Suprapubic skin (tissue), 4 donors: ENCODE measurements around the gene MEIS1.

Source experiments
- EP300 ChIP-seq: sonication (generic); formaldehyde crosslinking; IDR thresholded peaks from one replicate; pipeline ENCODE4 v1.6.1; 2017; ENCODE audit warnings: antibody characterized with exemption
- POLR2A ChIP-seq, 2 donors: fragments of 450-650 bp; IDR thresholded peaks; one replicate each; pipeline ENCODE4 v1.6.1; 2017; ENCODE audit warnings: antibody characterized with exemption in 2 of 2, mild to moderate bottlenecking in 2 of 2, moderate library complexity in 2 of 2
- POLR2AphosphoS5 ChIP-seq, 3 donors: sonication (generic); formaldehyde crosslinking; IDR thresholded peaks; one replicate each; pipeline ENCODE4 v1.6.1; 2017; ENCODE audit warnings: antibody characterized with exemption in 3 of 3
- TF ChIP-seq, protein P1 (sequence below), 2 donors: fragments of 200-600 bp in 1 of 2; fragments of 450-650 bp in 1 of 2; sonication (generic) in 1 of 2; IDR thresholded peaks; one replicate each; pipeline ENCODE4 v1.5.1; 2016 to 2019; ENCODE audit warnings: antibody characterized with exemption in 2 of 2, mild to moderate bottlenecking in 1 of 2, moderate library complexity in 1 of 2

GRCh38 chr2:66536997-66537396 lies 102.1 kb downstream of the MEIS1 start:
- TF ChIP-seq, protein P1, sequence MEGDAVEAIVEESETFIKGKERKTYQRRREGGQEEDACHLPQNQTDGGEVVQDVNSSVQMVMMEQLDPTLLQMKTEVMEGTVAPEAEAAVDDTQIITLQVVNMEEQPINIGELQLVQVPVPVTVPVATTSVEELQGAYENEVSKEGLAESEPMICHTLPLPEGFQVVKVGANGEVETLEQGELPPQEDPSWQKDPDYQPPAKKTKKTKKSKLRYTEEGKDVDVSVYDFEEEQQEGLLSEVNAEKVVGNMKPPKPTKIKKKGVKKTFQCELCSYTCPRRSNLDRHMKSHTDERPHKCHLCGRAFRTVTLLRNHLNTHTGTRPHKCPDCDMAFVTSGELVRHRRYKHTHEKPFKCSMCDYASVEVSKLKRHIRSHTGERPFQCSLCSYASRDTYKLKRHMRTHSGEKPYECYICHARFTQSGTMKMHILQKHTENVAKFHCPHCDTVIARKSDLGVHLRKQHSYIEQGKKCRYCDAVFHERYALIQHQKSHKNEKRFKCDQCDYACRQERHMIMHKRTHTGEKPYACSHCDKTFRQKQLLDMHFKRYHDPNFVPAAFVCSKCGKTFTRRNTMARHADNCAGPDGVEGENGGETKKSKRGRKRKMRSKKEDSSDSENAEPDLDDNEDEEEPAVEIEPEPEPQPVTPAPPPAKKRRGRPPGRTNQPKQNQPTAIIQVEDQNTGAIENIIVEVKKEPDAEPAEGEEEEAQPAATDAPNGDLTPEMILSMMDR (IDR thresholded peaks at IDR 0.05): no peak
- TF ChIP-seq EP300 (no peak), POLR2AphosphoS5 (IDR thresholded peaks at IDR 0.05) (no peak), POLR2A (IDR thresholded peaks at IDR 0.05) (no peak)
